Epithelial cell of esophagus (primary cell): Measurements from ENCODE around the gene FNDC3B.

ENCODE experiments used
- DNase-seq: peaks from one replicate; pipeline ENCODE4 v3.0.0; 2010; ENCODE audit warnings: low read depth
- H3K4me3 ChIP-seq: 2 replicates; pipeline ENCODE4 v1.5.1; 2011; ENCODE audit warnings: mild to moderate bottlenecking, low read length, control low read depth
- TF ChIP-seq, protein P1 (sequence below): IDR thresholded peaks from 2 replicates; pipeline ENCODE4 v1.5.1; 2011; ENCODE audit warnings: low read depth, mild to moderate bottlenecking, low read length, control low read depth, inconsistent platforms; ENCODE audit not compliant: insufficient read depth; ENCODE audit errors: missing control alignments

The FNDC3B gene

DNA sequence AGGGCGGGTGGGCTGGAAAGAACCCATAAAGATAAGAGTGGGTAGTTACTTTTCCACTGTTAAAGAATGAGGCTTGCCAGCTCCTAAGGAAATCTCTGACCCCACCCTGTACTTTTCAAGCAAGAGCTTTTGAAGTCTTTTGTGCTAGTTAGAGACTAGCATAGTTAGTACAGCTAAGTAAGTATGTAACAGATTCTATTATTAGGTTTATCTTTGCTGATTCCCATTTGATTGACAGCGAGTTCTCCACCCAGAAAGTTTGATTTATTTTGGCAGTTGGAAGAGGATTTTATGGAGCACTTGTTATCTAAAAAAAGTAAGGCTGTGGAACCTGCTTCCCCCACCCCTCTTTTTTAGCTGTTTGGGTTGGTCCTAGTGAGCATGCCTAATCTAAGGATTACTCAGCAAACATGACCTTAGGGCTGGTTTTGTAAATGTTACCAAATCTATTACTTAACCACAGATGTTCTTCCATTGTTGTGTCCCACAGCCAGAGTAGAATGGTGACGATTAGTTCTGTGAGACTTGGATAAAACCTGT lies 57.6 kb downstream of the FNDC3B start:
- DNase-seq, result peak; percentile 93
- H3K4me3 ChIP-seq, result no peak overlapping the region
- TF ChIP-seq, protein P1, sequence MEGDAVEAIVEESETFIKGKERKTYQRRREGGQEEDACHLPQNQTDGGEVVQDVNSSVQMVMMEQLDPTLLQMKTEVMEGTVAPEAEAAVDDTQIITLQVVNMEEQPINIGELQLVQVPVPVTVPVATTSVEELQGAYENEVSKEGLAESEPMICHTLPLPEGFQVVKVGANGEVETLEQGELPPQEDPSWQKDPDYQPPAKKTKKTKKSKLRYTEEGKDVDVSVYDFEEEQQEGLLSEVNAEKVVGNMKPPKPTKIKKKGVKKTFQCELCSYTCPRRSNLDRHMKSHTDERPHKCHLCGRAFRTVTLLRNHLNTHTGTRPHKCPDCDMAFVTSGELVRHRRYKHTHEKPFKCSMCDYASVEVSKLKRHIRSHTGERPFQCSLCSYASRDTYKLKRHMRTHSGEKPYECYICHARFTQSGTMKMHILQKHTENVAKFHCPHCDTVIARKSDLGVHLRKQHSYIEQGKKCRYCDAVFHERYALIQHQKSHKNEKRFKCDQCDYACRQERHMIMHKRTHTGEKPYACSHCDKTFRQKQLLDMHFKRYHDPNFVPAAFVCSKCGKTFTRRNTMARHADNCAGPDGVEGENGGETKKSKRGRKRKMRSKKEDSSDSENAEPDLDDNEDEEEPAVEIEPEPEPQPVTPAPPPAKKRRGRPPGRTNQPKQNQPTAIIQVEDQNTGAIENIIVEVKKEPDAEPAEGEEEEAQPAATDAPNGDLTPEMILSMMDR, result no peak

DNA sequence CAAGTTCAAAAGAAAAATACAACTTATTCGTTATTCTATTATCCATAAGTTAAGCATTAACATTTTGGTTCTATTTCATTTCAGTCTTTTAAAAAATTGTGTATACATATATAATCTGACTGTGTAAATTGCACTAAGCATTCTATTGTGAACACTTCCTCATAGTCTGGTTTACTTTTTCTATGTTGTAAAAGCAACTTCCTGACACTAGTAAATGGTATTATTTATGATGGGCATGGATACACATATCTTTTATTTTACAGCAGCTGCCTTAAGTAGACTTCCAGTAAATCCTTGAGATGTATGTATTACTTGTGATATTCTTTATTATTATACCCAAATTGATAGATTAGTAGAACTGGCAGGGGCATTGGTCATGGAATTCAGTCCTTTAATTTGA lies 58.2 kb downstream of the FNDC3B start:
- TF ChIP-seq, protein P1, result no peak

DNA sequence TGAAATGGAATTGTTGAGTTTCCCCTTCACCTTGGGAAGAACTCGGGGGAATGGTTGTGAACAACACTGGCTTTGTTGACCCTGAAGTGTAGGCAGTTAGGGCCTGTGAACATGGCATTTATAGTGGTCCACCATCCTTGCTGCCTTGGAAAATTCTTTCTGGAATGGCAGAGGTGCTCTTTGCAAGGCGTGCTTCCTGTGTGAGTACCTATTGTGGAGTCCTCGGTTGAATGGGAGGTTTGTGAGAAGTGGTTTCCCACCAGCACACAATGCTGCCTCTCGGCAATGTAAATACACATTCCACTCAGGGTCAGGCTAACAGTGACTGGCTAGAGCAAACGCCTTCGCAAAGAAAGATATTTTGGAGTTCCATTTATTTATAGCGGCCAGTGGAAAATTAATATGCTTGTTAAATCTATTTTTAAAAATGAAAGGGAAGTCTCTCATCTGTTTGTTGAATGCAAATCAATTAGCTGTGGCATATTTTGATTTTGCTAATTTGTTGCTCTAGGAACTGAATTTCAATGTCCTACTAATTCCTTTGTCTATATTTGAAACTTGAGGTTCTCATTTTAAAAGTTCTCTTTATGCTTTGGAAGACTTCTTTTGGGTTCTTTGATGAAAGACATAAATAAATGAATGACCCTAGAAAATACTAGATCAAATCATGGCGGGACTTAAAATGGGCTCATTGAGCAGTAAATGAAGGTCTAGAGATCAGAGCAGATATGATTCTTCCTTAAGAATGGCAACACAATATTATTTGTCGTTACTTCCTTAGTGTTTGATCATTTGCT lies 59.5 kb downstream of the FNDC3B start:
- DNase-seq, result no peak
- TF ChIP-seq, protein P1, result no peak

More for the DNA sequence above, 58.2 kb downstream of the FNDC3B start:
- no peak overlapping the region for H3K4me3 ChIP-seq
- DNase-seq, result no peak

DNA sequence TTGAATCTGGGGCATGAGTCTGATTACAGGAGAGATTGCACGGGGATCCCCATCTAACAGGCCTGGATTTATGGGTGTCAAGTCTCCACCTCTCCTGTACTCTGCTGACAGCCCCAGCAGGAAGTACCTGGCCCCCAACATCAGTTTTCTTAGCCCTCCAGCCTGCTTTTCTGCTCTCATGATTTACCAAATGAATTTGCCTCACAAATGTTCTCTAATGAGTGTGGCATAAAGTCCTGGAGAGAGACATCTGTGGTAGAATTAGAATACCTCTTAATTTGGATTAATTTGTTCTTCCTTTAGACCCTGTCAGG lies 60.1 kb downstream of the FNDC3B start:
- no peak for DNase-seq
- TF ChIP-seq, protein P1, result no peak
- no peak overlapping the region for H3K4me3 ChIP-seq

More for the DNA sequence above, 59.5 kb downstream of the FNDC3B start:
- H3K4me3 ChIP-seq, result no peak overlapping the region

DNA sequence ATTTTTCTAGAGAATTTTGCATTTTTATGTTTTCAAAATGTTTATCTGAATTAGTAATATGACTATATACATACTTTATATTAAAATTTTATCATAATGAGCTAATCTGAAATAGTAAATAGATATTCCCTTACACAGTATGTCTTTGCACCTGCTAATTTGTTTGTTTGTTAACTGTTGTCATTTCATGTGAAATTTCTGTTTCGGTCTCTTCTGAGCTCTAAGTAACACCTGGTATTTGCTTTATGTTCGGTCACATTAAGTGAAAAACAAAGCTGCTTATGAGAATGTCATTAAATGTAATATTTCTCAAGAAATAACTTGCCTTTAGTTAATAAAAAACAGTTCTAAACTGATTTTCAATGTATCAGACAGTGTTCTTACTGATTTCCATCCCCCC lies 61.1 kb downstream of the FNDC3B start:
- TF ChIP-seq, protein P1, result no peak
- no peak overlapping the region for H3K4me3 ChIP-seq
- no peak for DNase-seq

GRCh38 chr3:172101107-172101506 lies 61.7 kb downstream of the FNDC3B start:
- TF ChIP-seq, protein P1, result no peak
- no peak for DNase-seq
- H3K4me3 ChIP-seq, result no peak overlapping the region

- DNase-seq, result peak; percentile 56
- H3K4me3 ChIP-seq, result no peak overlapping the region
- TF ChIP-seq, protein P1, result no peak
These were observed 62.9 kb downstream of the FNDC3B start for GRCh38 chr3:172102123-172102882.
